Stromal cell of bone marrow (primary cell): Measurements from ENCODE around the gene ZNF536.
"Not testable (repeated sequence)": the region's sequence is repeated elsewhere in the genome, so short reads cannot be mapped to it uniquely, and the experiment has no call there.

Experiments
- DNase-seq: peaks from one replicate; pipeline ENCODE4 v3.0.0-alpha.2; 2012; ENCODE audit warnings: low read depth

ZNF536 gene

GRCh38 chr19:30341611-30342201 is 30.5 kb upstream of the ZNF536 start:
- no peak for DNase-seq

GRCh38 chr19:30342901-30343300 is 29.3 kb upstream of the ZNF536 start:
- no peak for DNase-seq

- DNase-seq = no peak
Measured at GRCh38 chr19:30344446-30345425, 27.4 kb upstream of the ZNF536 start.

GRCh38 chr19:30345686-30346085 is 26.5 kb upstream of the ZNF536 start:
- no peak for DNase-seq

GRCh38 chr19:30346468-30346867 is 25.7 kb upstream of the ZNF536 start:
- not testable (repeated sequence) for DNase-seq

GRCh38 chr19:30349131-30349730 is 23.0 kb upstream of the ZNF536 start:
- no peak for DNase-seq

GRCh38 chr19:30350692-30351663 is 21.2 kb upstream of the ZNF536 start:
- DNase-seq = no peak

- no peak for DNase-seq
Measured at GRCh38 chr19:30351774-30352173, 20.4 kb upstream of the ZNF536 start.

GRCh38 chr19:30353394-30353945 is 18.7 kb upstream of the ZNF536 start:
- no peak for DNase-seq

- no peak for DNase-seq
Measured at GRCh38 chr19:30355586-30355985, 16.6 kb upstream of the ZNF536 start.

GRCh38 chr19:30356951-30357579 is 15.1 kb upstream of the ZNF536 start:
- no peak for DNase-seq

- DNase-seq = no peak
Measured at GRCh38 chr19:30357580-30357954, 14.6 kb upstream of the ZNF536 start.

GRCh38 chr19:30358319-30358718 is 13.9 kb upstream of the ZNF536 start:
- no peak for DNase-seq

- no peak for DNase-seq
Measured at GRCh38 chr19:30358821-30359580, 13.2 kb upstream of the ZNF536 start.

GRCh38 chr19:30359936-30360335 is 12.2 kb upstream of the ZNF536 start:
- DNase-seq = no peak

GRCh38 chr19:30360376-30361106 is 11.6 kb upstream of the ZNF536 start:
- DNase-seq = no peak

GRCh38 chr19:30361107-30361447 is 11.1 kb upstream of the ZNF536 start:
- DNase-seq = no peak

- DNase-seq = no peak
Measured at GRCh38 chr19:30361721-30362120, 10.5 kb upstream of the ZNF536 start.

GRCh38 chr19:30362156-30362754 is 9.9 kb upstream of the ZNF536 start:
- DNase-seq = no peak
